Measurements from ENCODE around the gene CCIN.

DNA sequence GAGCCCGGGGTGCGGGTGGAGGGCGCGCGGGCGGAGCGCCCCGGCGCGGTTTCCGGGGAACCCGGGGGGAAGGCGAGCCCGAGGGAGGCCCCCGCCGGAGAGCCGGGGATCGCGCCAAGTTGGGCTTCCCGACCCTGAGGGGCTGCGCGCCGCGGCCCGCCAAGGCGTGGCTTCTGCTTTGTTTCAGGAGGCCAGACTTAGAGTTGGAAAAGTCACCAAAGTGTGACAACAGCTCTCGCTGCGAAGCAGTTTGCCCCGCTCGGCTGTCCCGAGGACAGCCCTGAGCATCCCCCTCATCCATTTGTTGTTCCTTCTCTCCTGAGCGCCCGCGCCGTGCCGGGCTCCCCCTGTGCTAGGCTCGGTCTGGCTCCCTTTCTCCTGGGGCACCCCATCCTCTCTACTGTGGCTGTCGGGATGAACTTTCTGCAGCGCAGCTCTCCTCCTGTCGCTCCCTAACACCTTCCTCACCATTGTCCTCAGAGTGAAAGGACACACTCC lies 32.2 kb upstream of the CCIN start:
- TF ChIP-seq, protein P1, sequence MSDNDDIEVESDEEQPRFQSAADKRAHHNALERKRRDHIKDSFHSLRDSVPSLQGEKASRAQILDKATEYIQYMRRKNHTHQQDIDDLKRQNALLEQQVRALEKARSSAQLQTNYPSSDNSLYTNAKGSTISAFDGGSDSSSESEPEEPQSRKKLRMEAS (IDR thresholded peaks at IDR 0.05): no peak; the same call in 1 of the 2 replicates
- TF ChIP-seq EP300 (IDR thresholded peaks at IDR 0.05): no peak
- TF ChIP-seq, protein P2, sequence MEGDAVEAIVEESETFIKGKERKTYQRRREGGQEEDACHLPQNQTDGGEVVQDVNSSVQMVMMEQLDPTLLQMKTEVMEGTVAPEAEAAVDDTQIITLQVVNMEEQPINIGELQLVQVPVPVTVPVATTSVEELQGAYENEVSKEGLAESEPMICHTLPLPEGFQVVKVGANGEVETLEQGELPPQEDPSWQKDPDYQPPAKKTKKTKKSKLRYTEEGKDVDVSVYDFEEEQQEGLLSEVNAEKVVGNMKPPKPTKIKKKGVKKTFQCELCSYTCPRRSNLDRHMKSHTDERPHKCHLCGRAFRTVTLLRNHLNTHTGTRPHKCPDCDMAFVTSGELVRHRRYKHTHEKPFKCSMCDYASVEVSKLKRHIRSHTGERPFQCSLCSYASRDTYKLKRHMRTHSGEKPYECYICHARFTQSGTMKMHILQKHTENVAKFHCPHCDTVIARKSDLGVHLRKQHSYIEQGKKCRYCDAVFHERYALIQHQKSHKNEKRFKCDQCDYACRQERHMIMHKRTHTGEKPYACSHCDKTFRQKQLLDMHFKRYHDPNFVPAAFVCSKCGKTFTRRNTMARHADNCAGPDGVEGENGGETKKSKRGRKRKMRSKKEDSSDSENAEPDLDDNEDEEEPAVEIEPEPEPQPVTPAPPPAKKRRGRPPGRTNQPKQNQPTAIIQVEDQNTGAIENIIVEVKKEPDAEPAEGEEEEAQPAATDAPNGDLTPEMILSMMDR (IDR thresholded peaks at IDR 0.05): no peak
- no peak for TF ChIP-seq POLR2A (IDR thresholded peaks at IDR 0.05; ENCODE audit: low read length)
- no peak for TF ChIP-seq EHMT2 (IDR thresholded peaks at IDR 0.05; ENCODE audit: low read depth)
- TF ChIP-seq SMC3 (IDR thresholded peaks at IDR 0.05): no peak
- no peak for TF ChIP-seq KDM1A (IDR thresholded peaks at IDR 0.05; ENCODE audit: low read depth)
- TF ChIP-seq RNF2 (IDR thresholded peaks at IDR 0.05; ENCODE audit: borderline replicate concordance, low read depth): no peak
- TF ChIP-seq NR3C1 (IDR thresholded peaks at IDR 0.05): no peak
